ENCODE results near the gene NHP2. TPM values are rescaled to one million over a fixed set of nuclear protein-coding genes. Genes with fewer than 3 reads are reported as not detected.

Gene NHP2
- total RNA-seq, 6 experiments from 2014 or later = 35.5 to 174 (median 43.9) TPM

DNA sequence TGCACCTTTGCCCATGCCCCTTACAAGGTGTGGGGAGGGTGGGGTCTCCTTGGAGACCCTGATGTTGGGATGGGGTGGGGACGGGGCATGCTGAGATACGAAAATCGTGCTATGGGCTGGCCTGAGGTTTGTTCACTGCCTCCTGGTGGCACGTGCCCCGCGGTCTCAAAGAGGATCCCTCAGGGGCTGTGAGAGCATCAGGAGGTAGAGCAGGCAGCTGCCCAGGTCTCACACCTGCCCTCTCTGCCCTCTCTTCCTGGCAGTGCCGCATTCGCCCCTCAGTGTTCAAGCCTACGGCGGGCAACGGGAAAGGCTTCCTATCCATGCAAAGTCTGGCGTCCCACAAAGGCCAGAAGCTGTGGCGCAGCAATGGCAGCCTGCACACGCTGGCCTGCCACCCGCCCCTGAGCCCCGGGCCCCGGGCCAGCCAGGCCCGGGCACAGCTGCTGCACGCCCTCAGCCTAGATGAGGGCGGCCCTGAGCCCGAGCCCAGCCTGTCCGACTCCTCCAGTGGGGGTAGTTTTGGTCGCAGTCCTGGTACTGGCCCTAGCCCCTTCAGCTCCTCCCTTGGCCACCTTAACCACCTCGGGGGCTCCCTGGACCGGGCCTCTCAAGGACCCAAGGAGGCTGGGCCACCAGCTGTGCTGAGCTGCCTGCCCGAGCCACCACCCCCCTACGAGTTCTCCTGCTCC is 33.6 kb downstream of the NHP2 start:
- no peaks in the 10 kb centered on the region for H3K9me3 ChIP-seq
- no peaks in the 10 kb centered on the region for H3K36me3 ChIP-seq
- no peak overlapping the region for H3K4me3 ChIP-seq
- no peaks in the 10 kb centered on the region for H3K27me3 ChIP-seq
- intact Hi-C loops (cut with DNase I) = no loop called here
- H3K27ac ChIP-seq = no peak overlapping the region
- no peak for TF ChIP-seq POLR2A (IDR thresholded peaks at IDR 0.05)
- TF ChIP-seq, protein P1, sequence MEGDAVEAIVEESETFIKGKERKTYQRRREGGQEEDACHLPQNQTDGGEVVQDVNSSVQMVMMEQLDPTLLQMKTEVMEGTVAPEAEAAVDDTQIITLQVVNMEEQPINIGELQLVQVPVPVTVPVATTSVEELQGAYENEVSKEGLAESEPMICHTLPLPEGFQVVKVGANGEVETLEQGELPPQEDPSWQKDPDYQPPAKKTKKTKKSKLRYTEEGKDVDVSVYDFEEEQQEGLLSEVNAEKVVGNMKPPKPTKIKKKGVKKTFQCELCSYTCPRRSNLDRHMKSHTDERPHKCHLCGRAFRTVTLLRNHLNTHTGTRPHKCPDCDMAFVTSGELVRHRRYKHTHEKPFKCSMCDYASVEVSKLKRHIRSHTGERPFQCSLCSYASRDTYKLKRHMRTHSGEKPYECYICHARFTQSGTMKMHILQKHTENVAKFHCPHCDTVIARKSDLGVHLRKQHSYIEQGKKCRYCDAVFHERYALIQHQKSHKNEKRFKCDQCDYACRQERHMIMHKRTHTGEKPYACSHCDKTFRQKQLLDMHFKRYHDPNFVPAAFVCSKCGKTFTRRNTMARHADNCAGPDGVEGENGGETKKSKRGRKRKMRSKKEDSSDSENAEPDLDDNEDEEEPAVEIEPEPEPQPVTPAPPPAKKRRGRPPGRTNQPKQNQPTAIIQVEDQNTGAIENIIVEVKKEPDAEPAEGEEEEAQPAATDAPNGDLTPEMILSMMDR (IDR thresholded peaks at IDR 0.05) = no peak
- WGBS (ENCODE audit: insufficient coverage, low coverage, low lambda C conversion rate, missing lambda C conversion rate) = no CpG with 5 or more reads among the region's 27 CpGs
- no peak for ATAC-seq
- DNase-seq = peak in 1 of 3 donors; percentile 37
- H3K4me1 ChIP-seq = no peaks in the 10 kb centered on the region

- 53% methylated on average over 8 of the region's 18 CpGs for WGBS (ENCODE audit: insufficient coverage, low coverage, low lambda C conversion rate, missing lambda C conversion rate)
- Histone ChIP-seq H3K27ac (no peak overlapping the region), H3K4me1 (peaks cover 0 to 5% (median 0%) of the 10 kb centered on the region in 4 donors), H3K36me3 (no peaks in the 10 kb centered on the region), H3K4me3 (no peak overlapping the region), H3K27me3 (no peaks in the 10 kb centered on the region), H3K9me3 (no peaks in the 10 kb centered on the region)
- ATAC-seq (no peak), DNase-seq (peak in 1 of 3 donors; percentile 45)
- intact Hi-C loops (cut with DNase I) = no loop called here
- TF ChIP-seq, protein P1 (IDR thresholded peaks at IDR 0.05) = no peak
- TF ChIP-seq POLR2A (IDR thresholded peaks at IDR 0.05) = no peak
These were observed 35.6 kb downstream of the NHP2 start for GRCh38 chr5:178117923-178118701.

DNA sequence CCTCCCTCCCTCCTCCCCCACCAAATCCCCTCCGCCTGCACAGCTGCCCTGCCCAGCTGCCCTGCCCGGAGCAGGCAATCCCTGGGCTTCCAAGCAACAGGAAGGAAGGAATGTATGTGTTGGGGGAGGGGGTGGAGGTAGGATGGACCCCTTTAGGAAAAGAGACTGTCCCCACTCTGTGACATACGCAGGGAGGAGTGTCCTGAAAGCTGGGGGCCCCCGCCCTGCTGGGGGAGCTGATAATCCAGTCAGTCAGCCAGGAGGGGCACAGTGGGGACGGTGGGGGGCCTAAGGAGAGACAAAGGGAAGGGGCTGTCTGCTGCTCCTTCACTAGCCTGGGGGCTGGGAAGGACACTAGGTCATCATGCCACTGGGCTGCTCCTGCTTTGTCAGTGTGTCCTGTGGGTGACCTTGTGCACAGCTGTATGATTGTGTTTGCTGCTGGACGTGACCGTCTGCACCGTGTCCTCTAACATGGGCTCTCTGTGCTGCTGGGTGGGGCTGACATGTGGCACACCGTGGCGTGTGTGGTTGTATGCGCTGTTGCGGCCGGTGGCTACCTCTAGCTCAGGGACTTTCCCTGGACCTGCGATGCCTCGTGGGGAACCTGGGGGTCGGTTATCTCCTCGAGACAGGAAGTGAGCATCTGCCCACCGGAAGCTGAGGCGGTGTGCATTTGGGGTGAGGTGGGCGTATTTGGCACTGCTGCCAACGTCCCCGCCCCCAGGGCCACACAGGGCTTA is 37.4 kb downstream of the NHP2 start:
- Histone ChIP-seq H3K36me3 (no peaks in the 10 kb centered on the region), H3K27ac (no peak overlapping the region), H3K4me1 (peaks cover 0 to 5% (median 0%) of the 10 kb centered on the region in 4 donors), H3K27me3 (no peaks in the 10 kb centered on the region), H3K9me3 (no peaks in the 10 kb centered on the region), H3K4me3 (no peak overlapping the region)
- intact Hi-C loops (cut with DNase I) = no loop called here
- ATAC-seq (peak in 1 of 4 donors; percentile 42), DNase-seq (peak in 1 of 3 donors; percentile 52)
- TF ChIP-seq POLR2A (IDR thresholded peaks at IDR 0.05) = no peak
- TF ChIP-seq, protein P1 (IDR thresholded peaks at IDR 0.05) = no peak
- WGBS (ENCODE audit: insufficient coverage, low coverage, low lambda C conversion rate, missing lambda C conversion rate) = 18% methylated on average over 12 of the region's 22 CpGs

GRCh38 chr5:178115814-178116142 is 37.9 kb downstream of the NHP2 start:
- TF ChIP-seq POLR2A (IDR thresholded peaks at IDR 0.05) = no peak
- TF ChIP-seq, protein P1 (IDR thresholded peaks at IDR 0.05) = no peak
- Histone ChIP-seq H3K36me3 (no peaks in the 10 kb centered on the region), H3K27ac (no peak overlapping the region), H3K4me3 (no peak overlapping the region), H3K9me3 (no peaks in the 10 kb centered on the region), H3K4me1 (peaks cover 0 to 5% (median 0%) of the 10 kb centered on the region in 4 donors), H3K27me3 (no peaks in the 10 kb centered on the region)
- intact Hi-C loops (cut with DNase I) = no loop called here
- DNase-seq = no peak
- 19% methylated on average over 6 of the region's 7 CpGs for WGBS (ENCODE audit: insufficient coverage, low coverage, low lambda C conversion rate, missing lambda C conversion rate)
- no peak for ATAC-seq

Data from right lobe of liver (tissue), 6 donors.